NB4 (cell line): ENCODE data around the gene PRSS38.

Experiments used
- CTCF ChIP-seq: IDR thresholded peaks from one replicate; pipeline ENCODE4 v1.5.1; 2012; ENCODE audit warnings: low read depth, low read length
- POLR2A ChIP-seq: IDR thresholded peaks from 2 replicates; pipeline ENCODE4 v1.6.1; 2011; ENCODE audit warnings: mild to moderate bottlenecking; ENCODE audit not compliant: insufficient read length; ENCODE audit errors: extremely low read depth

- TF ChIP-seq CTCF (no peak), POLR2A (no peak)
Measured at GRCh38 chr1:227771771-227772170, 43.7 kb upstream of the PRSS38 start.
